Breast epithelium (tissue), 3 donors: ENCODE results near the gene FADS6.

Experiments used
- CTCF ChIP-seq, 3 donors: fragments of 450-650 bp; IDR thresholded peaks; one replicate each; pipeline ENCODE4 v1.5.1; 2016 to 2017; ENCODE audit warnings: antibody characterized with exemption in 3 of 3, mild to moderate bottlenecking in 3 of 3, moderate library complexity in 3 of 3
- POLR2A ChIP-seq: fragments of 450-650 bp; IDR thresholded peaks from one replicate; pipeline ENCODE4 v1.6.1; 2016; ENCODE audit warnings: antibody characterized with exemption, mild to moderate bottlenecking, moderate library complexity

- TF ChIP-seq CTCF (IDR thresholded peaks at IDR 0.05) (no peak), POLR2A (no peak)
These were observed 53.2 kb downstream of the FADS6 start for GRCh38 chr17:74839990-74840852.
